NCI-H2227 treated with DMSO at 0.1 percent for 48 hours (cell line): ENCODE results near the gene EVX2.
A peak's percentile ranks its signal among the peaks of the same experiment; 100 is the strongest.

Experiments
- DNase-seq: peaks from one replicate; lab custom pipeline; 2025; lab: John Stamatoyannopoulos, UW

EVX2 gene

GRCh38 chr2:176122052-176122682, 38.4 kb upstream of the EVX2 start:
- peak; percentile 87 for DNase-seq

GRCh38 chr2:176121190-176122051, 37.7 kb upstream of the EVX2 start:
- no peak for DNase-seq

GRCh38 chr2:176120364-176121189, 36.8 kb upstream of the EVX2 start:
- DNase-seq = no peak

- no peak for DNase-seq
Observed at GRCh38 chr2:176118601-176119339, 35.0 kb upstream of the EVX2 start.

GRCh38 chr2:176117823-176118371, 34.1 kb upstream of the EVX2 start:
- no peak for DNase-seq

- no peak for DNase-seq
Observed at GRCh38 chr2:176117162-176117822, 33.5 kb upstream of the EVX2 start.

- DNase-seq = peak; percentile 31
Observed at GRCh38 chr2:176115883-176116813, 32.4 kb upstream of the EVX2 start, which contains the start of gene HOXD10. TSS of gene HOXD10 (plus strand) at chr2:176116778. CDS start at chr2:176116834, 56 bp downstream.

GRCh38 chr2:176114930-176115625, 31.3 kb upstream of the EVX2 start:
- DNase-seq = no peak

GRCh38 chr2:176114120-176114929, 30.6 kb upstream of the EVX2 start:
- no peak for DNase-seq

GRCh38 chr2:176112375-176113302, 28.9 kb upstream of the EVX2 start:
- DNase-seq = no peak

GRCh38 chr2:176111846-176112374, 28.1 kb upstream of the EVX2 start:
- no peak for DNase-seq

- peak; percentile 46 for DNase-seq
Observed at GRCh38 chr2:176111309-176111663, 27.5 kb upstream of the EVX2 start.

GRCh38 chr2:176110415-176111308, 26.9 kb upstream of the EVX2 start:
- DNase-seq = no peak

- DNase-seq = no peak
Observed at GRCh38 chr2:176109946-176110345, 26.2 kb upstream of the EVX2 start.

GRCh38 chr2:176109192-176109901, 25.6 kb upstream of the EVX2 start:
- DNase-seq = no peak
